Activated naive CD4-positive, alpha-beta T cell treated with anti-CD3 and anti-CD28 coated beads for 36 hours (primary cell): ENCODE data around the gene SLC9A9. TPM values are rescaled to one million over a fixed set of nuclear protein-coding genes. Genes with fewer than 3 reads are reported as not detected.

Source experiments
- CTCF ChIA-PET: fragments of 350-600 bp; sonication (Branson Sonifier 250); formaldehyde crosslinking; loops from one replicate; lab custom pipeline; 2021; ENCODE audit warnings: antibody characterized with exemption; lab: Charles Lee
- DNase-seq: peaks from one replicate; pipeline ENCODE4 v3.0.0-alpha.2; 2020
- H3K27ac Mint-ChIP-seq: one replicate; pipeline ENCODE4 v1.8.0; 2021; ENCODE audit warnings: mild to moderate bottlenecking, mixed read lengths
- H3K27me3 Mint-ChIP-seq: one replicate; pipeline ENCODE4 v1.8.0; 2021; ENCODE audit warnings: low read depth, mixed read lengths
- H3K36me3 Mint-ChIP-seq: one replicate; pipeline ENCODE4 v1.8.0; 2021; ENCODE audit warnings: low read depth, mixed read lengths
- H3K4me1 Mint-ChIP-seq: one replicate; pipeline ENCODE4 v1.8.0; 2021; ENCODE audit warnings: low read depth, mixed read lengths
- H3K4me3 Mint-ChIP-seq: one replicate; pipeline ENCODE4 v1.8.0; 2021; ENCODE audit warnings: mild to moderate bottlenecking, moderate library complexity, mixed read lengths
- H3K9me3 Mint-ChIP-seq: one replicate; pipeline ENCODE4 v1.8.0; 2021; ENCODE audit warnings: mixed read lengths
- intact Hi-C: fragments of 100-400 bp; cut with micrococcal nuclease; formaldehyde crosslinking; loops from one replicate; pipeline ENCODE4 v1.15.1; 2023
- total RNA-seq, 2 experiments: library from RNA; stranded (reverse); gene quantifications; one replicate each; pipeline ENCODE4 v1.2.3, GENCODE V29; 2021

SLC9A9 gene
- total RNA-seq, 2 experiments from 2014 or later = 0.33 to 0.49 TPM

- intact Hi-C loops = loop anchor here (10.0 kb wide), 1 partner anchor 832 kb away; the partner anchor contains the start of gene U2SURP
- H3K36me3 Mint-ChIP-seq = peaks cover 3% of the 10 kb centered on the region
- no peak overlapping the region for H3K4me3 Mint-ChIP-seq
- peaks cover 21% of the 10 kb centered on the region for H3K4me1 Mint-ChIP-seq
- H3K27me3 Mint-ChIP-seq = no peaks in the 10 kb centered on the region
- no peak for DNase-seq
- H3K9me3 Mint-ChIP-seq = no peaks in the 10 kb centered on the region
- CTCF ChIA-PET = interaction anchor here (0.8 to 1.2 kb wide), 2 partner anchors 10 to 15 kb away, joined by 3 read pairs; no protein-coding TSS in a partner anchor
- H3K27ac Mint-ChIP-seq = no peak overlapping the region
Observed at GRCh38 chr3:143837076-143837475, 11.2 kb downstream of the SLC9A9 start.

- H3K27me3 Mint-ChIP-seq = no peaks in the 10 kb centered on the region
- DNase-seq = peak; percentile 17
- H3K36me3 Mint-ChIP-seq = peaks cover 3% of the 10 kb centered on the region
- no peaks in the 10 kb centered on the region for H3K9me3 Mint-ChIP-seq
- CTCF ChIA-PET = no interaction called here
- H3K4me1 Mint-ChIP-seq = peaks cover 33% of the 10 kb centered on the region
- no peak overlapping the region for H3K4me3 Mint-ChIP-seq
- H3K27ac Mint-ChIP-seq = no peak overlapping the region
- intact Hi-C loops = loop anchor here (10.0 kb wide), 1 partner anchor 831 kb away; the partner anchor contains the start of gene U2SURP
Observed at GRCh38 chr3:143835312-143835711, 13.0 kb downstream of the SLC9A9 start.

- no peak overlapping the region for H3K4me3 Mint-ChIP-seq
- no peaks in the 10 kb centered on the region for H3K27me3 Mint-ChIP-seq
- intact Hi-C loops = loop anchor here (1.0 to 10.0 kb wide), 6 partner anchors 16 to 828 kb away; partner anchors contain the start of genes SLC9A9 and U2SURP
- CTCF ChIA-PET = interaction anchor here (0.7 kb wide), 1 partner anchor 233 kb away, joined by 3 read pairs; no protein-coding TSS in a partner anchor
- no peaks in the 10 kb centered on the region for H3K9me3 Mint-ChIP-seq
- peak; percentile 39 for DNase-seq
- no peak overlapping the region for H3K27ac Mint-ChIP-seq
- H3K36me3 Mint-ChIP-seq = peaks cover 1% of the 10 kb centered on the region
- H3K4me1 Mint-ChIP-seq = peaks cover 31% of the 10 kb centered on the region
Observed at GRCh38 chr3:143832433-143832832, 15.8 kb downstream of the SLC9A9 start.

- Mint-ChIP-seq H3K9me3 (no peaks in the 10 kb centered on the region), H3K27ac (no peak overlapping the region), H3K36me3 (peaks cover 1% of the 10 kb centered on the region), H3K27me3 (no peaks in the 10 kb centered on the region), H3K4me3 (no peak overlapping the region), H3K4me1 (peaks cover 31% of the 10 kb centered on the region)
- CTCF ChIA-PET = no interaction called here
- DNase-seq = no peak
- intact Hi-C loops = loop anchor here (1.0 to 10.0 kb wide), 7 partner anchors 16 to 827 kb away; partner anchors contain the start of genes DIPK2A, SLC9A9 and U2SURP
Observed at GRCh38 chr3:143831994-143832393, 16.3 kb downstream of the SLC9A9 start.

GRCh38 chr3:143831208-143831607 lies 17.1 kb downstream of the SLC9A9 start:
- no peak overlapping the region for H3K4me3 Mint-ChIP-seq
- peaks cover 3% of the 10 kb centered on the region for H3K36me3 Mint-ChIP-seq
- no peak overlapping the region for H3K27ac Mint-ChIP-seq
- DNase-seq = peak; percentile 17
- no peaks in the 10 kb centered on the region for H3K27me3 Mint-ChIP-seq
- H3K4me1 Mint-ChIP-seq = peaks cover 37% of the 10 kb centered on the region
- CTCF ChIA-PET = no interaction called here
- H3K9me3 Mint-ChIP-seq = no peaks in the 10 kb centered on the region
- intact Hi-C loops = loop anchor here (1.0 to 10.0 kb wide), 4 partner anchors 140 to 826 kb away; partner anchors contain the start of genes DIPK2A and U2SURP

- Mint-ChIP-seq H3K4me1 (peaks cover 40% of the 10 kb centered on the region), H3K4me3 (no peak overlapping the region), H3K36me3 (peaks cover 3% of the 10 kb centered on the region), H3K9me3 (no peaks in the 10 kb centered on the region), H3K27me3 (no peaks in the 10 kb centered on the region), H3K27ac (no peak overlapping the region)
- no peak for DNase-seq
- intact Hi-C loops = loop anchor here (1.0 to 10.0 kb wide), 4 partner anchors 141 to 826 kb away; partner anchors contain the start of genes DIPK2A and U2SURP
- CTCF ChIA-PET = no interaction called here
Observed at GRCh38 chr3:143830786-143831185, 17.5 kb downstream of the SLC9A9 start.

- H3K36me3 Mint-ChIP-seq = peaks cover 3% of the 10 kb centered on the region
- CTCF ChIA-PET = no interaction called here
- H3K27ac Mint-ChIP-seq = no peak overlapping the region
- H3K9me3 Mint-ChIP-seq = no peaks in the 10 kb centered on the region
- intact Hi-C loops = loop anchor here (5.0 to 10.0 kb wide), 3 partner anchors 293 to 825 kb away; partner anchors contain the start of gene U2SURP
- peaks cover 41% of the 10 kb centered on the region for H3K4me1 Mint-ChIP-seq
- H3K27me3 Mint-ChIP-seq = no peaks in the 10 kb centered on the region
- no peak overlapping the region for H3K4me3 Mint-ChIP-seq
- DNase-seq = no peak
Observed at GRCh38 chr3:143830063-143830462, 18.2 kb downstream of the SLC9A9 start.

GRCh38 chr3:143827425-143827824 lies 20.8 kb downstream of the SLC9A9 start:
- Mint-ChIP-seq H3K4me1 (peaks cover 40% of the 10 kb centered on the region), H3K27ac (no peak overlapping the region), H3K4me3 (no peak overlapping the region), H3K27me3 (no peaks in the 10 kb centered on the region), H3K36me3 (peaks cover 5% of the 10 kb centered on the region), H3K9me3 (no peaks in the 10 kb centered on the region)
- intact Hi-C loops = no loop called here
- no peak for DNase-seq
- CTCF ChIA-PET = interaction anchor here (1.4 kb wide), 1 partner anchor 10 kb away, joined by 3 read pairs; no protein-coding TSS in a partner anchor

GRCh38 chr3:143826296-143826695 lies 22.0 kb downstream of the SLC9A9 start:
- CTCF ChIA-PET = interaction anchor here (0.7 kb wide), 1 partner anchor 48 kb away, joined by 3 read pairs; no protein-coding TSS in a partner anchor
- intact Hi-C loops = no loop called here
- no peaks in the 10 kb centered on the region for H3K27me3 Mint-ChIP-seq
- peaks cover 33% of the 10 kb centered on the region for H3K4me1 Mint-ChIP-seq
- peaks cover 5% of the 10 kb centered on the region for H3K36me3 Mint-ChIP-seq
- DNase-seq = no peak
- no peak overlapping the region for H3K27ac Mint-ChIP-seq
- H3K9me3 Mint-ChIP-seq = no peaks in the 10 kb centered on the region
- no peak overlapping the region for H3K4me3 Mint-ChIP-seq

- Mint-ChIP-seq H3K36me3 (peaks cover 5% of the 10 kb centered on the region), H3K4me3 (no peak overlapping the region), H3K9me3 (no peaks in the 10 kb centered on the region), H3K27ac (no peak overlapping the region), H3K27me3 (no peaks in the 10 kb centered on the region), H3K4me1 (peaks cover 27% of the 10 kb centered on the region)
- intact Hi-C loops = loop anchor here (1.0 kb wide), 2 partner anchors 23 to 146 kb away; partner anchors contain the start of genes DIPK2A and SLC9A9
- DNase-seq = peak; percentile 39
- CTCF ChIA-PET = interaction anchor here (0.6 kb wide), 1 partner anchor 1807 kb away, joined by 3 read pairs; no protein-coding TSS in a partner anchor
Observed at GRCh38 chr3:143825513-143825912, 22.8 kb downstream of the SLC9A9 start.

- no peaks in the 10 kb centered on the region for H3K9me3 Mint-ChIP-seq
- intact Hi-C loops = loop anchor here (1.0 kb wide), 2 partner anchors 23 to 146 kb away; partner anchors contain the start of genes DIPK2A and SLC9A9
- H3K27me3 Mint-ChIP-seq = no peaks in the 10 kb centered on the region
- CTCF ChIA-PET = interaction anchor here (0.6 kb wide), 1 partner anchor 1808 kb away, joined by 3 read pairs; no protein-coding TSS in a partner anchor
- H3K36me3 Mint-ChIP-seq = peaks cover 5% of the 10 kb centered on the region
- no peak overlapping the region for H3K4me3 Mint-ChIP-seq
- no peak overlapping the region for H3K27ac Mint-ChIP-seq
- H3K4me1 Mint-ChIP-seq = peaks cover 22% of the 10 kb centered on the region
- DNase-seq = no peak
Observed at GRCh38 chr3:143824735-143825385, 23.4 kb downstream of the SLC9A9 start.

GRCh38 chr3:143822798-143823197 lies 25.5 kb downstream of the SLC9A9 start:
- H3K9me3 Mint-ChIP-seq = no peaks in the 10 kb centered on the region
- H3K27ac Mint-ChIP-seq = no peak overlapping the region
- CTCF ChIA-PET = interaction anchor here (0.6 to 1.2 kb wide), 4 partner anchors 22 to 151 kb away, joined by 3 to 6 read pairs (median 4); no protein-coding TSS in a partner anchor
- H3K4me3 Mint-ChIP-seq = no peak overlapping the region
- no peaks in the 10 kb centered on the region for H3K27me3 Mint-ChIP-seq
- no peak for DNase-seq
- intact Hi-C loops = no loop called here
- peaks cover 4% of the 10 kb centered on the region for H3K36me3 Mint-ChIP-seq
- peaks cover 20% of the 10 kb centered on the region for H3K4me1 Mint-ChIP-seq
